T-cell (primary cell): Measurements from ENCODE around the gene TEPSIN. TPM values are rescaled to one million over a fixed set of nuclear protein-coding genes. Genes with fewer than 3 reads are reported as not detected.

ENCODE experiments used
- ATAC-seq, 4 experiments: fragments of 200-7000 bp in 3 of 4; fragments of 150-1000 bp in 1 of 4; cut with Tn5 transposase; replicated peaks in 1 of 4; 1 replicate in 3 of 4; 2 replicates in 1 of 4; pipeline ENCODE4 v1.10.0; 2021; ENCODE audit warnings: moderate library complexity in 3 of 4, mild to moderate bottlenecking in 2 of 4, moderate number of reproducible peaks in 1 of 4
- CTCF ChIA-PET, 2 donors: fragments of 300-600 bp; sonication (Branson Sonifier 250); formaldehyde crosslinking; loops; one replicate each; lab custom pipeline; 2022; ENCODE audit warnings: antibody characterized with exemption in 2 of 2; lab: Charles Lee
- POLR2A ChIA-PET, 2 donors: fragments of 300-600 bp; sonication (Branson Sonifier 250); formaldehyde crosslinking; loops; one replicate each; lab custom pipeline; 2022; ENCODE audit warnings: antibody characterized with exemption in 2 of 2; lab: Charles Lee
- DNase-seq, 35 experiments: peaks; one replicate each; pipeline versions ENCODE4 v3.0.0 to v3.0.0-alpha.2; 2013 to 2023
- H3K27ac ChIP-seq: one replicate; pipeline ENCODE4 v1.5.1; 2013; ENCODE audit warnings: low read length
- H3K27me3 ChIP-seq, 2 experiments: replicated peaks in 1 of 2; 1 replicate in 1 of 2; 2 replicates in 1 of 2; pipeline versions ENCODE4 v1.6.1 to v1.7.0; 2013; ENCODE audit warnings: low read length in 1 of 2, mixed read lengths in 1 of 2; ENCODE audit not compliant: control insufficient read depth in 2 of 2, insufficient read depth in 2 of 2; ENCODE audit errors: extremely low read depth in 1 of 2
- H3K36me3 ChIP-seq, 2 donors: 1 replicate in 1 of 2; 2 replicates in 1 of 2; pipeline versions ENCODE4 v1.6.1 to v1.7.0; 2013; ENCODE audit warnings: low read length in 1 of 2; ENCODE audit not compliant: control insufficient read depth in 2 of 2, insufficient read depth in 1 of 2; ENCODE audit errors: extremely low read depth in 1 of 2
- H3K4me1 ChIP-seq, 2 experiments: 1 replicate in 1 of 2; 2 replicates in 1 of 2; pipeline versions ENCODE4 v1.6.1 to v1.7.0; 2013; ENCODE audit warnings: low read length in 2 of 2, mixed read lengths in 1 of 2; ENCODE audit not compliant: insufficient read depth in 2 of 2, control insufficient read depth in 1 of 2; ENCODE audit errors: extremely low read depth in 1 of 2
- H3K4me3 ChIP-seq, 2 donors: 1 replicate in 1 of 2; 2 replicates in 1 of 2; pipeline versions ENCODE4 v1.5.1 to v1.7.0; 2013; ENCODE audit warnings: mild to moderate bottlenecking in 2 of 2, low read length in 1 of 2, moderate library complexity in 1 of 2; ENCODE audit not compliant: control insufficient read depth in 1 of 2; ENCODE audit errors: extremely low read depth in 1 of 2
- H3K9me3 ChIP-seq: 2 replicates; pipeline ENCODE4 v1.7.0; 2013
- H3K27ac Mint-ChIP-seq, 2 donors: one replicate each; pipeline ENCODE4 v1.8.0; 2020 to 2021; ENCODE audit warnings: mild to moderate bottlenecking in 2 of 2, mixed read lengths in 2 of 2
- H3K27me3 Mint-ChIP-seq, 2 donors: one replicate each; pipeline ENCODE4 v1.8.0; 2021 to 2022; ENCODE audit warnings: mixed read lengths in 2 of 2
- H3K36me3 Mint-ChIP-seq: one replicate; pipeline ENCODE4 v1.8.0; 2021; ENCODE audit warnings: mixed read lengths
- H3K4me1 Mint-ChIP-seq, 3 donors: one replicate each; pipeline ENCODE4 v1.8.0; 2020 to 2022; ENCODE audit warnings: mixed read lengths in 3 of 3, mild to moderate bottlenecking in 1 of 3
- H3K4me3 Mint-ChIP-seq, 3 donors: one replicate each; pipeline ENCODE4 v1.8.0; 2020 to 2022; ENCODE audit warnings: mild to moderate bottlenecking in 3 of 3, mixed read lengths in 3 of 3, moderate library complexity in 3 of 3
- H3K9me3 Mint-ChIP-seq, 3 donors: one replicate each; pipeline ENCODE4 v1.8.0; 2020 to 2022; ENCODE audit warnings: mixed read lengths in 3 of 3
- WGBS: methylation state at CpG from one replicate; pipeline ENCODE4 v1.1.5; 2013; ENCODE audit warnings: missing lambda C conversion rate; ENCODE audit not compliant: insufficient coverage; 5-methylcytosine and 5-hydroxymethylcytosine counted together
- total RNA-seq, 35 experiments: library from RNA in 6 of 35; stranded (reverse) in 6 of 35; fragments of 120-200 nt in 1 of 35; gene quantifications; one replicate each; pipeline versions ENCODE4 v1.2.1 to v1.2.4 and lab custom pipeline; 2013 to 2026

Gene TEPSIN
- total RNA-seq, 5 donors from 2014 or later (not counting 1 experiment from before 2014, with no cell fraction given) = 73.8 to 169 (median 161) TPM

DNA sequence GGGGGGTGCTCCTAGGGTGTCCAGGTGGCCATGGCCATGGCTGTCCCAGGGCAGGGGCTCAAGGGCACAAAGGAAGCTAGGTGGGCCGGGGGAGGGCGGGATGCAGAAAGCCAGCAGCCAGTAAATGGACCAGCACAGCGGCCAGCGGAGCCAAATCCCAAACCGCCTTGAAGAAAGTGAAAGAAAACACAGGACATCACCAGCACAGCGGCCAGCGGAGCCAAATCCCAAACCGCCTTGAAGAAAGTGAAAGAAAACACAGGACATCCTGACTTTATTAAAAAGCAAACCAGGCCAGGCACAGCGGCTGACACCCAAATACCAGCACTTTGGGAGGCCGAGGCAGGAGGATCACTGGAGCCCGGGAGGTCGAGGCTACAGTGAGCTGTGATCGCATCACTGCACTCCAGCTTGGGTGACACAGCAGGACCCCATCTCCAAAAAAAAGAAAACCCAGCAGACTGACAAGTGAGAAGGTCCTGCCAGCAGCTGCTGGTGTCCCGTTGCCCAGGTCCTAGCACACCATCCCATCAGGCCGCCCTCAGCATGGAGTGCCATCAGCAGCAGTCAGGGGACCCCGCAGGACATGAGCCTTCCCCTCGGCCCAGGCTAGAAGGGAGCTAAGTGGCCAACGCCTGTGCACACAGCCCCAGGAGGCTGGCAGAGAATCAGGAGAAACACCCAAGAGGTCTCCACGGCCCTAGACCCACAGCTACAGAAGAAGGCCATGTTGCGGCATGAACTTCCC, 39.3 kb upstream of the TEPSIN start:
- Histone ChIP-seq H3K4me1 (peaks cover 0 to 2% of the 10 kb centered on the region in 2 experiments), H3K27ac (no peak overlapping the region), H3K27me3 (no peaks in the 10 kb centered on the region), H3K9me3 (no peaks in the 10 kb centered on the region), H3K4me3 (no peak overlapping the region), H3K36me3 (peaks cover 36 to 87% of the 10 kb centered on the region in 2 donors)
- Mint-ChIP-seq H3K36me3 (peaks cover 31% of the 10 kb centered on the region), H3K27ac (no peak overlapping the region), H3K27me3 (no peaks in the 10 kb centered on the region), H3K4me3 (no peak overlapping the region), H3K9me3 (no peaks in the 10 kb centered on the region), H3K4me1 (peaks cover 0 to 2% (median 0%) of the 10 kb centered on the region in 3 donors)
- ChIA-PET CTCF (no interaction called here), POLR2A (interaction anchor here in 1 of 2 donors (0.6 kb wide), 1 partner anchor 838 kb away, joined by 4 read pairs; no protein-coding TSS in a partner anchor)
- DNase-seq = no peak
- WGBS = 99% methylated on average over 17 of the region's 20 CpGs
- no peak for ATAC-seq

DNA sequence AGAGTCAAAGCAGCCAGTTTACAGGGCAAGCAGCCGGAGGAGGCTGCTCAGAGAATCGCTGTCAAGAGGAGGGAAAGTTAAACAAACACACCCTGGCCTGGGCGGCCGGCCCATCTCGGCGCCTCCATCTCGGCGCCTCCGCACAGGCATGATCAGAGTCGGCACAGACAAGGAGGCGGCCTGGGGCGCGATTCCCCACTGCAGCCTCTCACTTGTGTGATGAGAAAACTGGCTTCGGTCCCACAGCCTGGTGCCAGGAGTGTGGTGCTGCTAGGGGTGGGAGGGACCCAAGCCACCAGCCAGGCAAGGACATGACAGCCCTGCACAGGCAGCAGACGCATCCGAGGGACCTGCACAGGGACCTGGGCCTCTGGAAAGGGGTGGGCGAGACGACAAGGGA, 38.6 kb upstream of the TEPSIN start:
- no peaks in the 10 kb centered on the region for H3K27me3 Mint-ChIP-seq
- no peaks in the 10 kb centered on the region for H3K9me3 Mint-ChIP-seq
- ChIA-PET CTCF (no interaction called here), POLR2A (interaction anchor here in 1 of 2 donors (0.6 kb wide), 1 partner anchor 837 kb away, joined by 4 read pairs; no protein-coding TSS in a partner anchor)
- Histone ChIP-seq H3K4me1 (no peaks in the 10 kb centered on the region), H3K4me3 (no peak overlapping the region), H3K9me3 (no peaks in the 10 kb centered on the region), H3K27me3 (no peaks in the 10 kb centered on the region), H3K27ac (no peak overlapping the region), H3K36me3 (peaks cover 33 to 87% of the 10 kb centered on the region in 2 donors)
- H3K36me3 Mint-ChIP-seq = peaks cover 37% of the 10 kb centered on the region
- H3K4me1 Mint-ChIP-seq = peaks cover 5 to 6% (median 6%) of the 10 kb centered on the region in 3 donors
- DNase-seq = no peak
- 98% methylated on average over 10 of the region's 18 CpGs for WGBS
- no peak overlapping the region for H3K27ac Mint-ChIP-seq
- ATAC-seq = no peak
- H3K4me3 Mint-ChIP-seq = no peak overlapping the region

DNA sequence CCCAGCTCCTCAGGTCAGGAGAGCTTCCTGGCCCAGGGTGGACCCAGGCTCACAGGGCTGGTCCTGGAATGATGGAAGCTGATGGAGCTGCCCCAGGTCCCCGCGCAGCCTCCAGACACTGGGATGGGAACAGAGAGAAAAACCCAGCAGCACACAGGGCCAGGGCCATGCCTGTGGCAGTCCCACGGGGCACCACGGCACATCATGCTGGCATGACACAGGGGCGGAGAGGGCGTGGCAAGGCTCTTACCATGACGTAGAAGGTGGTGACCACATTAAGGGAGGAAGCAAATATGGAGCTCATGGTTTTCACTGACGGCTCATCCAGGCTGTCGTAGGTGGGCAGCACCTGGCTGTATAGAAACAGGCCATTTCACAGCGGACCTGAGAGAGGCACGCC, 37.9 kb upstream of the TEPSIN start:
- ChIA-PET CTCF (no interaction called here), POLR2A (no interaction called here)
- ATAC-seq = no peak
- Histone ChIP-seq H3K36me3 (peaks cover 30 to 84% of the 10 kb centered on the region in 2 donors), H3K4me3 (no peak overlapping the region), H3K4me1 (no peaks in the 10 kb centered on the region), H3K27ac (no peak overlapping the region), H3K27me3 (no peaks in the 10 kb centered on the region), H3K9me3 (no peaks in the 10 kb centered on the region)
- Mint-ChIP-seq H3K36me3 (peaks cover 37% of the 10 kb centered on the region), H3K9me3 (no peaks in the 10 kb centered on the region), H3K27ac (no peak overlapping the region), H3K27me3 (no peaks in the 10 kb centered on the region), H3K4me1 (peaks cover 5 to 6% (median 6%) of the 10 kb centered on the region in 3 donors), H3K4me3 (no peak overlapping the region)
- no peak for DNase-seq
- 89% methylated on average over 10 of the region's 11 CpGs for WGBS

DNA sequence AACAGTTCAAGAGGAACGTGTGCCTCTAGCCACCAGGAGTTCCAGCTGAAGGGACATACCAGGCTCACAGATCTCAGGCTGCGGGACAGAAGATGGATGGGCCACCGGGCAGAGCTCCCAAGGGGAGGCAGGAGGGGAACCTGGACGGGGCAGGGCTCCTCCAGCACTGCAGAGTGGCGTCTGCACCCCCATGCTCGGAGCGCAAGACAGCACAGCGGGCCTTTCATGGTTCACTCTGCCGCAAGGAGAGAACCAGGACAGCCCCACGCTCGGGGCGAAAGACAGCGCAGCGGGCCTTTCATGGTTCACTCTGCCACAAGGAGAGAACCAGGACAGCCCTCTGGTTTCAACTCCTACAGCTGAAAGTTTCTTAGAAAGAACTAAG, 35.6 kb upstream of the TEPSIN start:
- 96% methylated on average over 14 of the region's 14 CpGs for WGBS
- Histone ChIP-seq H3K9me3 (no peaks in the 10 kb centered on the region), H3K27me3 (no peaks in the 10 kb centered on the region), H3K4me3 (no peak overlapping the region), H3K27ac (no peak overlapping the region), H3K36me3 (peaks cover 21 to 88% of the 10 kb centered on the region in 2 donors), H3K4me1 (no peaks in the 10 kb centered on the region)
- Mint-ChIP-seq H3K27ac (no peak overlapping the region), H3K4me3 (no peak overlapping the region), H3K36me3 (peaks cover 39% of the 10 kb centered on the region), H3K27me3 (no peaks in the 10 kb centered on the region), H3K4me1 (peaks cover 5 to 6% (median 5%) of the 10 kb centered on the region in 3 donors), H3K9me3 (no peaks in the 10 kb centered on the region)
- ATAC-seq = no peak
- no peak for DNase-seq
- ChIA-PET POLR2A (no interaction called here), CTCF (no interaction called here)

DNA sequence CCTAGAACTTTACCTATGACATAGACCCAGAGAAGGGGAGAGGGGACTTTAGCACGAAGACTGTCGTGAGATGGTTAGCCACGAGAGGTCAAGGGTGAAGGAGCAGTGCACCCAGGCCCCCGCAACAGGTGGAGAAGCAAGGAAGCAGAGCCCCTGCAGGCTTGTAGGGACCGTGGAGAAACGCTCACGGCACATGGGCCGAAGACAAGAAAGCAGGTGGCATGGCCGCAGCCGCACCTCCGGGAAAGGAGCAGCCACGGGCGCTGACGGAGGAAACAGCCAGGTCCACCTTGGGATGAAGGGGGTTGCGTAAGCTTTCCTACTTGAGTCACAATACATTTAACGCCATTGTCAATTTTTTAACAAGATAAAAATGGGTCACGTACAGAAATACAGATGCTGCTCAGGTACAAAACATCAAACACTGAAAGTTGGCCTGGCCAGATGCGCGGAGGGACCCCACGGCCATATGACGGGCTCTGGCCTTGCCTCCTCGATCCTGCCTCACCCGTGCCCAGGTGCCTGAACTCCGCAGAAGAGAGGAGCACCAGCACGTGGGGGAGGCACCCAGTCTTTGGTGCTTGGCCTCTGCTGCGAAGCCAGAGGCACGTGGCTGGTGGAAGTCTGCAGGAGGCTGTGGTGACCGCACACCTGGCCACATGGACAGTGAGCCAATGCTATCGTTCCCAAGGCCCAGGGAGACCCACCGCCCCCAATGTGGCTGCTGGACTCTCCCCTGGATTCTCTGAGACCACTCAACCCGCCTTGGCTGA, 35.0 kb upstream of the TEPSIN start:
- DNase-seq (no peak), ATAC-seq (no peak)
- ChIA-PET CTCF (no interaction called here), POLR2A (no interaction called here)
- no peaks in the 10 kb centered on the region for H3K9me3 ChIP-seq
- 98% methylated on average over 26 of the region's 31 CpGs for WGBS
- H3K36me3 Mint-ChIP-seq = peaks cover 39% of the 10 kb centered on the region
- no peak overlapping the region for H3K4me3 Mint-ChIP-seq
- H3K4me3 ChIP-seq = no peak overlapping the region
- no peak overlapping the region for H3K27ac Mint-ChIP-seq
- peaks cover 18 to 85% of the 10 kb centered on the region in 2 donors for H3K36me3 ChIP-seq
- no peaks in the 10 kb centered on the region for H3K4me1 ChIP-seq
- H3K4me1 Mint-ChIP-seq = peaks cover 5 to 6% (median 5%) of the 10 kb centered on the region in 3 donors
- no peaks in the 10 kb centered on the region for H3K9me3 Mint-ChIP-seq
- no peaks in the 10 kb centered on the region for H3K27me3 ChIP-seq
- no peaks in the 10 kb centered on the region for H3K27me3 Mint-ChIP-seq
- no peak overlapping the region for H3K27ac ChIP-seq

DNA sequence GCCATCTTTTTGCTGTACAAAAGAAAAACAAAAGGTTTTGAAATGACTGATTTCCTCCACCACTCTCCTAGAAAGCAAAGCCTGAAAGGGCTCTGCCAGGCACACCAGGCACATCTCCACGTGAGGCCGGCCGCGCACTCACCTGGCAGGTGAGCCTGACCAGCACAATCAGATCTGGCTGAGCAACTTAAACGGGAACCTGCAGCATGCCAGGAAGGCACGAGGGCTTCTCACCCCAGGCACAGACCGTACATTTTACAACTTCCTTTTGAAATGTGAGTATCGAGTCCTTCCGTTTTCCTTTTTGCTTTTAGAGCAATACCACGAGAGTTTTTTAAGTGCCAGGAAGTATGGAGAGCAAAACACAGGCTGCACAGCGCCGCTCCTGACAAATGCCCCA, 33.8 kb upstream of the TEPSIN start:
- Histone ChIP-seq H3K27ac (no peak overlapping the region), H3K27me3 (no peaks in the 10 kb centered on the region), H3K36me3 (peaks cover 9 to 82% of the 10 kb centered on the region in 2 donors), H3K4me3 (no peak overlapping the region), H3K9me3 (no peaks in the 10 kb centered on the region), H3K4me1 (no peaks in the 10 kb centered on the region)
- H3K27me3 Mint-ChIP-seq = no peaks in the 10 kb centered on the region
- 87% methylated on average over 11 of the region's 12 CpGs for WGBS
- CTCF ChIA-PET = no interaction called here
- POLR2A ChIA-PET = no interaction called here
- DNase-seq (no peak), ATAC-seq (peak in 1 of 4 experiments; percentile 6)
- H3K4me3 Mint-ChIP-seq = peak overlapping the region in 1 of 3 donors; percentile 61
- peaks cover 5 to 7% (median 6%) of the 10 kb centered on the region in 3 donors for H3K4me1 Mint-ChIP-seq
- H3K36me3 Mint-ChIP-seq = peaks cover 47% of the 10 kb centered on the region
- no peaks in the 10 kb centered on the region for H3K9me3 Mint-ChIP-seq
- H3K27ac Mint-ChIP-seq = peak overlapping the region; percentile 84 to 87
